Endothelial cell (in vitro differentiated cells): ENCODE results near the gene SORCS1. TPM values are rescaled to one million over a fixed set of nuclear protein-coding genes. Genes with fewer than 3 reads are reported as not detected.
"Not testable (repeated sequence)": the region's sequence is repeated elsewhere in the genome, so short reads cannot be mapped to it uniquely, and the experiment has no call there.

Source experiments
- DNase-seq: peaks from one replicate; pipeline ENCODE4 v3.0.0; 2021; ENCODE audit warnings: low spot score
- H3K27ac Mint-ChIP-seq: one replicate; pipeline ENCODE4 v1.8.0; 2021; ENCODE audit warnings: mixed read lengths, inconsistent platforms; ENCODE audit not compliant: unreplicated experiment
- H3K27me3 Mint-ChIP-seq: one replicate; pipeline ENCODE4 v1.8.0; 2021; ENCODE audit warnings: mild to moderate bottlenecking, moderate library complexity, mixed read lengths, inconsistent platforms; ENCODE audit not compliant: unreplicated experiment
- H3K36me3 Mint-ChIP-seq: one replicate; pipeline ENCODE4 v1.8.0; 2021; ENCODE audit warnings: mild to moderate bottlenecking, low read depth, mixed read lengths, inconsistent platforms; ENCODE audit not compliant: unreplicated experiment
- H3K4me1 Mint-ChIP-seq: one replicate; pipeline ENCODE4 v1.8.0; 2021; ENCODE audit warnings: mild to moderate bottlenecking, mixed read lengths, inconsistent platforms; ENCODE audit not compliant: unreplicated experiment
- H3K4me3 Mint-ChIP-seq: one replicate; pipeline ENCODE4 v1.8.0; 2021; ENCODE audit warnings: mild to moderate bottlenecking, mixed read lengths, inconsistent platforms; ENCODE audit not compliant: unreplicated experiment
- H3K9me3 Mint-ChIP-seq: one replicate; pipeline ENCODE4 v1.8.0; 2021; ENCODE audit warnings: mixed read lengths, inconsistent platforms; ENCODE audit not compliant: unreplicated experiment
- CTCF ChIP-seq: fragments of 200-600 bp; sonication (generic); IDR thresholded peaks from one replicate; pipeline ENCODE4 v1.5.0; 2021; ENCODE audit warnings: antibody characterized with exemption; ENCODE audit not compliant: unreplicated experiment
- total RNA-seq: library from RNA; stranded (reverse); fragmentation: NEBNext Ultra II Directional; extraction: Animal tissue kit (Norgen Biotek cat#: 25700); gene quantifications from one replicate; pipeline ENCODE4 v1.2.1, GENCODE V29; 2021; ENCODE audit not compliant: unreplicated experiment

The SORCS1 gene
- total RNA-seq, 1 donor from 2014 or later, result 0.56 TPM

- no peak for DNase-seq
- Mint-ChIP-seq H3K9me3 (no peaks in the 10 kb centered on the region), H3K36me3 (no peaks in the 10 kb centered on the region), H3K27ac (no peak overlapping the region), H3K4me3 (no peak overlapping the region), H3K27me3 (no peaks in the 10 kb centered on the region), H3K4me1 (no peaks in the 10 kb centered on the region)
- TF ChIP-seq CTCF, result no peak
These were observed 136.3 kb downstream of the SORCS1 start for GRCh38 chr10:107028236-107028635.

DNA sequence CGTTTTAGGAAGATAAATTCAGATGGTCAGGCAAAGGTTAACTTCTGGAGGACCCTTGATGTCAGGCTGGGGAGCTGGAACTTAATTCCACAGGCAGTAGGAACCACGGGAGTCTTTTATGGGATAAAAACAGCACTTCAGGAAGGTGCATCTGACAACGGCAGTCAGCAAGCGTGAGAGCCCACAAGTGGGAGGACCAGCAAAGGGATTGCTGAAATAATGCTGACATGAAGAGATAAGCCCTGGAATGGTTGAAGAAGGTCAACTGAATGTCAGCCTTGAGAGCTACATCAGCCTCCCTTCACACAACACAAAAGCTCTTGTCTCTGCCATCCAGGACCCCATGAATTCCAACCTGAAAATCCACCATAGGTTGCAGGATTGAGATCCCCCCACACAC, 138.8 kb downstream of the SORCS1 start:
- DNase-seq, result no peak
- Mint-ChIP-seq H3K27ac (no peak overlapping the region), H3K27me3 (no peaks in the 10 kb centered on the region), H3K4me3 (no peak overlapping the region), H3K9me3 (no peaks in the 10 kb centered on the region), H3K4me1 (peaks cover 4% of the 10 kb centered on the region), H3K36me3 (no peaks in the 10 kb centered on the region)
- no peak for TF ChIP-seq CTCF

DNA sequence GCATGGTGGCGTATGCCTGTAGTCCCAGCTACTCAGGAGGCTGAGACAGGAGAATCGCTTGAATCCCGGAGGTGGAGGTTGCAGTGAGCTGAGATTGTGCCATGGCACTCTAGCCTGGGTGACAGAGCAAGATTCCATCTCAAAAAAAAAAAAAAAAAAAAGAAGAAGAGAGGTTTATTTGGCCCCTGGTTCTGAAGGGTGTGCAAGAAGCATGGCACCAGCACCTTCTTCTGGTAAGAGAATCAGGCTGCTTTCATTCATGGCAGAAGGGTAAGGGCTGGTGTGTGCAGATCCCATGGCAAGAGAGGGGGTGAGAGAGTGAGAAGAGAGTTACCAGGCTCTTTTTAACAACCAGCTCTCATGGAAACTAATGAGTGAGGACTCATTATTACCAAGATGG, 140.5 kb downstream of the SORCS1 start:
- H3K27me3 Mint-ChIP-seq, H3K27ac Mint-ChIP-seq, DNase-seq: not testable (repeated sequence)

GRCh38 chr10:107022600-107023354, 141.7 kb downstream of the SORCS1 start:
- no peaks in the 10 kb centered on the region for H3K36me3 Mint-ChIP-seq
- H3K27ac Mint-ChIP-seq, result no peak overlapping the region
- DNase-seq, result no peak
- H3K27me3 Mint-ChIP-seq, result no peaks in the 10 kb centered on the region
- H3K4me1 Mint-ChIP-seq, result peaks cover 15% of the 10 kb centered on the region
- H3K9me3 Mint-ChIP-seq, result no peaks in the 10 kb centered on the region
- H3K4me3 Mint-ChIP-seq, result no peak overlapping the region
- TF ChIP-seq CTCF, result no peak

More for the DNA sequence above, 140.5 kb downstream of the SORCS1 start:
- H3K9me3 Mint-ChIP-seq, H3K4me3 Mint-ChIP-seq, H3K36me3 Mint-ChIP-seq: not testable (repeated sequence)
- peaks cover 15% of the 10 kb centered on the region for H3K4me1 Mint-ChIP-seq

DNA sequence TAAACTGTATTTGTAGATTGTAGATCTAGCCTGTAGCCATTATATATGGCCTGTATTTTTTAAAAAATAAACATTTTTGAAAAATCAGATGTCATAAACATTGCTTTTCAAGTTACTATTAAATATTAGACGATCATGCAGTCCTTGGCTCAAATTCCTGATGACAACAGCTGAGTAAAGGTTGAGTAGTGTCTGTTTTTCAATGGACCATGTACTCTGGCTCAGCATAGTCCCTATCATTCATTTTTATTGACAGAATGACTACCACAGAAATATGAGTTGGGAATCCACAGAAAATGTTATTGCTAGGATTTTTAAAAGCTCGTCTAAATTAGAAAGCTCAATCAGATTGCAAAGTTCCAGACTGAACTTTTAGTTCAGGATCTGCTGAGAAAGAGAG, 145.4 kb downstream of the SORCS1 start:
- H3K4me1 Mint-ChIP-seq, result peaks cover 15% of the 10 kb centered on the region
- no peaks in the 10 kb centered on the region for H3K9me3 Mint-ChIP-seq

More for the DNA sequence above, 145.4 kb downstream of the SORCS1 start:
- DNase-seq, result no peak
- Mint-ChIP-seq H3K4me3 (no peak overlapping the region), H3K27me3 (no peaks in the 10 kb centered on the region), H3K27ac (no peak overlapping the region), H3K36me3 (no peaks in the 10 kb centered on the region)
- TF ChIP-seq CTCF, result no peak
